HFF-Myc (cell line): ENCODE measurements around the gene USF2.

Experiments used
- DNase-seq: peaks from one replicate; pipeline ENCODE4 v3.0.0-alpha.2; 2011; ENCODE audit warnings: low read depth; ENCODE audit errors: extremely low read depth
- H3K4me3 ChIP-seq: replicated peaks from 2 replicates; pipeline ENCODE4 v1.5.1; 2011; ENCODE audit warnings: low read depth, mild to moderate bottlenecking, control low read depth, low read length
- CTCF ChIP-seq: IDR thresholded peaks from 2 replicates; pipeline ENCODE4 v1.5.1; 2012; ENCODE audit warnings: mild to moderate bottlenecking, low read depth, low read length, control low read depth; ENCODE audit errors: missing control alignments

Gene USF2

GRCh38 chr19:35267353-35267817 lies 1.4 kb upstream of the USF2 start:
- peak overlapping the region; percentile 81 for H3K4me3 ChIP-seq
- TF ChIP-seq CTCF, result no peak
- DNase-seq, result no peak

DNA sequence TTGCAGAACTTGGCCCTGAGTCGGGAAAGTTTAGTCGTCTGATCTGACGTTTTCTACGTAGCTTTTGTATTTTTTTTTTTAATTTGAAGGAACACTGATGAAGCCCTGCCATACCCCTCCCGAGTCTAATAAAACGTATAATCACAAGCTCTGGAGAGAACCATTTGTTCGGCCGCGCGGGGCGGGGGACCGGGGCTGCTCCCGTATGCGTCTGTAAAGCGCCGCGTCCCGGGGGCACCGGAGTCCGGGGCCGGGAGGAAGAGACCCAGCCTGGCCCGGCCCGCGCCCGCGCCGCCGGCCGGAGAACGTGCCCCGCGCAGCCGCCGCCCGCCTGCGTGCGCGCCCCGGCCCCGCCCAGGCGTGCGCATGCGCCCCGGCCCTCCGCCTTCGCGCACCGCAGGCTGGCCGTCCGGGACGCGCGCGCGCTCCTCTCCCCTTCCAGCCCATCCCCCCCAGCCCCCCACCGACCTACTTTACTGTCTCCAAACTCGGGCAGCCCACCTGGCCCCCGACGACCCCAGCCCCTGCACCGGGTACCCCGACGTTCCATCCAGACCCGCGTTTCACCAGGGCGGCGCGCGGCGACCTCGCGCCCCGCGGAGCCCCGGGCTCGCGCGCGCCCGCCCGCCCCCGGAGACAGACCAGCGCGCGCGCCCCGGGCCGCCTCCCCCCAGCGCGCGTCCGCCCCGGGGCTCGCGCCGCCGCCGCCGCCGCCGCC lies 785 bp upstream of the USF2 start:
- H3K4me3 ChIP-seq, result peak overlapping the region; percentile 81
- no peak for DNase-seq
- no peak for TF ChIP-seq CTCF

DNA sequence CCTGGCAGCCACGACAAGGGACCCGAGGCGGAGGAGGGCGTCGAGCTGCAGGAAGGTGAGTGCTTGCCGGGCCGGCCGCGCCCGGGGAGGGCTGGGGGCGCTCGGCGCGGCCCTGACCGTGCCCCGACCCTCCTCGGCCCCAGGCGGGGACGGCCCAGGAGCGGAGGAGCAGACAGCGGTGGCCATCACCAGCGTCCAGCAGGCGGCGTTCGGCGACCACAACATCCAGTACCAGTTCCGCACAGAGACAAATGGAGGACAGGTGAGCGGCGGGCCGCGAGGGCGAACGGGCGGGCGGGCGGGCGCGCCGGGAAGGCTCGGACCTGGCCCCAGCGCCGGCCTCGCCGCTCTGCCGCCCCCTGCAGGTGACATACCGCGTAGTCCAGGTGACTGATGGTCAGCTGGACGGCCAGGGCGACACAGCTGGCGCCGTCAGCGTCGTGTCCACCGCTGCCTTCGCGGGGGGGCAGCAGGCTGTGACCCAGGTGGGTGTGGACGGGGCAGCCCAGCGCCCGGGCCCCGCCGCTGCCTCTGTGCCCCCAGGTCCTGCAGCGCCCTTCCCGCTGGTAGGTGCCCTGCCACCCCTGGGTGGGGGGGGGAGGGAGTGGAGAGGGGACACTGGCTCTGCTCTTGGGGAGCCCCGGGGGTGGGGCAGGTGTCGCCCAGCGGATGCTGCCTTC lies 816 bp downstream of the USF2 start:
- TF ChIP-seq CTCF, result peak; percentile 50
- DNase-seq, result peak; percentile 46
- H3K4me3 ChIP-seq, result peak overlapping the region; percentile 48

GRCh38 chr19:35270381-35270811 lies 1.6 kb downstream of the USF2 start:
- no peak for DNase-seq
- no peak for TF ChIP-seq CTCF
- peak overlapping the region; percentile 48 for H3K4me3 ChIP-seq

- no peak for DNase-seq
- H3K4me3 ChIP-seq, result no peak overlapping the region
- TF ChIP-seq CTCF, result no peak
Measured at GRCh38 chr19:35271546-35271945, 2.8 kb downstream of the USF2 start.

GRCh38 chr19:35272122-35272719 lies 3.5 kb downstream of the USF2 start:
- DNase-seq, result no peak
- TF ChIP-seq CTCF, result no peak
- no peak overlapping the region for H3K4me3 ChIP-seq
